PC-3 (cell line): ENCODE results near the gene NCAPD2. TPM values are rescaled to one million over a fixed set of nuclear protein-coding genes. Genes with fewer than 3 reads are reported as not detected.
A peak's percentile ranks its signal among the peaks of the same experiment; 100 is the strongest.
"Not testable (repeated sequence)": the region's sequence is repeated elsewhere in the genome, so short reads cannot be mapped to it uniquely, and the experiment has no call there.

Source experiments
- ATAC-seq: fragments of 200-7000 bp; cut with Tn5 transposase; 2 replicates; pipeline ENCODE4 v1.9.1; 2020; ENCODE audit warnings: mild to moderate bottlenecking, moderate library complexity
- BruUV-seq: library from RNA; stranded (reverse); fragments of 400-500 nt; replicated peaks from 2 replicates; lab custom pipeline; 2021; lab: Mats Ljungman, UMichigan
- CTCF ChIA-PET: fragments of 300-600 bp; sonication (Branson Sonifier 250); formaldehyde crosslinking; loops from one replicate; lab custom pipeline; 2022; ENCODE audit warnings: antibody characterized with exemption; lab: Charles Lee
- POLR2A ChIA-PET: fragments of 300-600 bp; sonication (Branson Sonifier 250); formaldehyde crosslinking; loops from one replicate; lab custom pipeline; 2022; ENCODE audit warnings: antibody characterized with exemption; ENCODE audit not compliant: unreplicated experiment; lab: Charles Lee
- DNase-seq: peaks from one replicate; pipeline ENCODE4 v3.0.0-alpha.2; 2015
- H2AFZ ChIP-seq: fragments of 300-600 bp; sonication (generic); 2 replicates; pipeline ENCODE4 v1.6.0; 2016; ENCODE audit warnings: antibody characterized with exemption, low read length
- H3F3A ChIP-seq: fragments of 300-600 bp; sonication (generic); one replicate; pipeline ENCODE4 v1.6.0; 2017; ENCODE audit warnings: antibody characterized with exemption, low read length, control low read depth, mild to moderate bottlenecking; ENCODE audit not compliant: unreplicated experiment
- H3K27ac ChIP-seq: fragments of 300-600 bp; sonication (generic); 2 replicates; pipeline ENCODE4 v1.5.1; 2016; ENCODE audit warnings: mild to moderate bottlenecking, low read length
- H3K27me3 ChIP-seq: fragments of 300-600 bp; sonication (generic); 2 replicates; pipeline ENCODE4 v1.6.1; 2016; ENCODE audit warnings: low read length, mixed read lengths
- H3K36me3 ChIP-seq: fragments of 300-600 bp; sonication (generic); 2 replicates; pipeline ENCODE4 v1.6.1; 2016; ENCODE audit warnings: low read depth, mixed run types, low read length, mixed read lengths
- H3K4me1 ChIP-seq: fragments of 300-600 bp; sonication (generic); 2 replicates; pipeline ENCODE4 v1.5.1; 2016; ENCODE audit warnings: low read length; ENCODE audit not compliant: insufficient read depth
- H3K4me2 ChIP-seq: fragments of 300-600 bp; sonication (generic); 2 replicates; pipeline ENCODE4 v1.6.0; 2016; ENCODE audit warnings: low read length
- H3K4me3 ChIP-seq: fragments of 300-600 bp; sonication (generic); 2 replicates; pipeline ENCODE4 v1.5.1; 2016; ENCODE audit warnings: mild to moderate bottlenecking, low read length, mixed read lengths
- H3K79me2 ChIP-seq: fragments of 300-600 bp; sonication (generic); 2 replicates; pipeline ENCODE4 v1.6.1; 2017; ENCODE audit warnings: low read length, mixed read lengths
- H3K9ac ChIP-seq: fragments of 300-600 bp; sonication (generic); 2 replicates; pipeline ENCODE4 v1.6.0; 2016; ENCODE audit warnings: mild to moderate bottlenecking, low read length
- H3K9me2 ChIP-seq: fragments of 300-600 bp; sonication (generic); replicated peaks from 2 replicates; pipeline ENCODE4 v1.6.1; 2016; ENCODE audit warnings: mixed run types, low read length, mixed read lengths
- H3K9me3 ChIP-seq: fragments of 300-600 bp; sonication (generic); 2 replicates; pipeline ENCODE4 v1.6.1; 2016; ENCODE audit warnings: low read length, mixed read lengths
- H4K20me1 ChIP-seq: fragments of 300-600 bp; sonication (generic); 2 replicates; pipeline ENCODE4 v1.6.1; 2016; ENCODE audit warnings: low read length, mixed read lengths
- CTCF ChIP-seq: fragments of 300-600 bp; sonication (generic); conservative IDR thresholded peaks from 2 replicates; pipeline ENCODE4 v1.5.1; 2017; ENCODE audit warnings: antibody characterized with exemption, low read depth, mild to moderate bottlenecking, low read length
- EZH2 ChIP-seq: fragments of 300-600 bp; sonication (generic); IDR thresholded peaks from one replicate; pipeline ENCODE4 v1.6.1; 2017; ENCODE audit warnings: antibody characterized with exemption, mild to moderate bottlenecking, low read length; ENCODE audit not compliant: unreplicated experiment
- EZH2phosphoT487 ChIP-seq: fragments of 300-600 bp; sonication (generic); IDR thresholded peaks from 2 replicates; pipeline ENCODE4 v1.6.1; 2018; ENCODE audit warnings: mild to moderate bottlenecking, antibody characterized with exemption, low read length, borderline replicate concordance
- intact Hi-C: fragments of 100-400 bp; cut with micrococcal nuclease; formaldehyde crosslinking; loops from 2 replicates; pipeline ENCODE4 v1.9.0; 2023
- total RNA-seq: library from RNA; depleted of rRNA; stranded (reverse); fragments of >200 nt; gene quantifications from 2 replicates; pipeline ENCODE4 v1.2.3, GENCODE V29; 2014

NCAPD2 gene
- total RNA-seq, 1 experiment from 2014 or later, result 105 TPM

GRCh38 chr12:6554168-6555017 lies 60.5 kb downstream of the NCAPD2 start:
- TF ChIP-seq CTCF, result peak; percentile 55
- TF ChIP-seq EZH2, result no peak
- H3K27me3 ChIP-seq, result no peaks in the 10 kb centered on the region
- DNase-seq (peak; percentile 57), ATAC-seq (peak; percentile 46)
- H3K9ac ChIP-seq, result no peak overlapping the region
- no peak overlapping the region for H3K4me2 ChIP-seq
- H3K9me2 ChIP-seq, result no peaks in the 10 kb centered on the region
- H3K4me3 ChIP-seq, result no peak overlapping the region
- H2AFZ ChIP-seq, result no peak overlapping the region
- peaks cover under 1% of the 10 kb centered on the region; the same call in 1 of the 2 replicates for H3K4me1 ChIP-seq
- no peaks in the 10 kb centered on the region for H4K20me1 ChIP-seq
- no peaks in the 10 kb centered on the region for H3K79me2 ChIP-seq
- ChIA-PET POLR2A (no interaction called here), CTCF (no interaction called here)
- H3F3A ChIP-seq, result no peaks in the 10 kb centered on the region
- no TSS peak for BruUV-seq
- H3K36me3 ChIP-seq, result peaks cover 15% of the 10 kb centered on the region
- intact Hi-C loops, result loop anchor here (5.0 kb wide), 1 partner anchor 132 kb away; no protein-coding TSS in a partner anchor
- no peak overlapping the region for H3K27ac ChIP-seq
- H3K9me3 ChIP-seq, result no peaks in the 10 kb centered on the region

GRCh38 chr12:6555018-6555691 lies 61.3 kb downstream of the NCAPD2 start:
- H3K4me2 ChIP-seq, result no peak overlapping the region
- intact Hi-C loops, result loop anchor here (5.0 kb wide), 1 partner anchor 133 kb away; no protein-coding TSS in a partner anchor
- DNase-seq (no peak), ATAC-seq (no peak)
- no TSS peak for BruUV-seq
- H3K9ac ChIP-seq, result no peak overlapping the region
- H3K27ac ChIP-seq, result no peak overlapping the region
- H3K9me3 ChIP-seq, result no peaks in the 10 kb centered on the region
- no peaks in the 10 kb centered on the region for H3K79me2 ChIP-seq
- peaks cover 23% of the 10 kb centered on the region for H3K36me3 ChIP-seq
- H2AFZ ChIP-seq, result no peak overlapping the region
- H3K27me3 ChIP-seq, result no peaks in the 10 kb centered on the region
- no peak overlapping the region for H3K4me3 ChIP-seq
- TF ChIP-seq EZH2, result no peak
- TF ChIP-seq CTCF, result no peak
- TF ChIP-seq EZH2phosphoT487, result no peak
- no peaks in the 10 kb centered on the region for H3F3A ChIP-seq
- CTCF ChIA-PET, result no interaction called here
- no peaks in the 10 kb centered on the region for H3K9me2 ChIP-seq
- H3K4me1 ChIP-seq, result no peaks in the 10 kb centered on the region; the same call in 1 of the 2 replicates
- POLR2A ChIA-PET, result no interaction called here
- no peaks in the 10 kb centered on the region for H4K20me1 ChIP-seq

- H3K9me2 ChIP-seq, H3K4me2 ChIP-seq, H3K4me3 ChIP-seq, DNase-seq, H3K4me1 ChIP-seq, POLR2A ChIA-PET, H2AFZ ChIP-seq, H3K27ac ChIP-seq, H3K27me3 ChIP-seq, CTCF ChIA-PET, H3F3A ChIP-seq, H3K79me2 ChIP-seq, H3K9me3 ChIP-seq, ATAC-seq, BruUV-seq, H4K20me1 ChIP-seq, H3K9ac ChIP-seq: not testable (repeated sequence)
- H3K36me3 ChIP-seq, result peaks cover 32% of the 10 kb centered on the region
- intact Hi-C loops, result loop anchor here (5.0 kb wide), 1 partner anchor 134 kb away; no protein-coding TSS in a partner anchor
Measured at GRCh38 chr12:6556496-6556817, 62.6 kb downstream of the NCAPD2 start.
